Superior temporal gyrus (tissue), 1 donor: ENCODE data around the gene TNRC6C.

Experiments used
- DNase-seq: peaks from one replicate; pipeline ENCODE4 v3.0.0-alpha.2; 2016; ENCODE audit errors: extremely low spot score

Gene TNRC6C

DNA sequence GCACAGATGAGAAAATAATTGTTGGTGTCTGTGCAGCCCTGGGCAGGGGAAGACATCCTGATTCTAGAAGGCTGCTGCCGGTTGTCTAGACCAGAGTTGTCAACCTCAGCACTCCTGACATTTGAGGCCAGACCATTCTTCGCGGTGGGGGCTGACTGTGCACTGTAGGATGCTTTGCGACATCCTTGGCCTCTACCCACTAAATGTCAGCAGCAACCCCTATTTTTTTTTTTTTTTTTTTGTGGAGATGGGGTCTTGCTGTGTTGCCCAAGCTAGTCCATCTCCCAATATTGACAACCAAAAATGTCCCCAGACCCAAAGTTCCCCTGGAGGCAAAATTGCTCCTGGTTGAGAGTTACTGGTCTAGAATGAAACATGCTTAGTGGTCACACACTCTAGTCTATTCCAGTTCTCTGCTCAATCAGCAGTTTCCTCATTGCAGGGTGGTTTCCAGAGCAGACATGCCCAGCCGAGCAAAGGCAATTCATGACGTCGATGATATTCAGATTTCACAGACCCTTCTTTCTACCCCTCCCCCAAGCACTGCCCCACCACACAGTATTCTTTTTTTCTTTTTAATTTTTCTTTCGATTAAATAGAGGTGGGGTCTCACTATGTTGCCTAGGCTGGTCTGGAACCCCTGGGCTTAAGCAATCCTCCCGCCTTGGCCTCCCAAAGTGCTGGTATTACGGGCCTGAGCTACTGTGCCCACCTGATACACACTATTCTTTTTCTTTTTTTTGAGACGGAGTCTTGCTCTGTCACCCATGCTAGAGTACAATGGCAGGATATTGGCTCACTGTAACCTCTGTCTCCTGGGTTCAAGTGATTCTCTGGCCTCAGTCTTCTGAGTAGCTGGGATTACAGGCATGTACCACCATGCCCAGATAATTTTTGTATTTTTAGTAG lies 196.7 kb downstream of the TNRC6C start:
- no peak for DNase-seq
